T-cell (primary cell): ENCODE measurements around the gene NAE1. TPM values are rescaled to one million over a fixed set of nuclear protein-coding genes. Genes with fewer than 3 reads are reported as not detected.
"Not testable (repeated sequence)": the region's sequence is repeated elsewhere in the genome, so short reads cannot be mapped to it uniquely, and the experiment has no call there.

ENCODE experiments used
- ATAC-seq, 4 experiments: fragments of 200-7000 bp in 3 of 4; fragments of 150-1000 bp in 1 of 4; cut with Tn5 transposase; replicated peaks in 1 of 4; 1 replicate in 3 of 4; 2 replicates in 1 of 4; pipeline ENCODE4 v1.10.0; 2021; ENCODE audit warnings: moderate library complexity in 3 of 4, mild to moderate bottlenecking in 2 of 4, moderate number of reproducible peaks in 1 of 4
- CTCF ChIA-PET, 2 donors: fragments of 300-600 bp; sonication (Branson Sonifier 250); formaldehyde crosslinking; loops; one replicate each; lab custom pipeline; 2022; ENCODE audit warnings: antibody characterized with exemption in 2 of 2; lab: Charles Lee
- POLR2A ChIA-PET, 2 donors: fragments of 300-600 bp; sonication (Branson Sonifier 250); formaldehyde crosslinking; loops; one replicate each; lab custom pipeline; 2022; ENCODE audit warnings: antibody characterized with exemption in 2 of 2; lab: Charles Lee
- DNase-seq, 35 experiments: peaks; one replicate each; pipeline versions ENCODE4 v3.0.0 to v3.0.0-alpha.2; 2013 to 2023
- H3K27ac ChIP-seq: one replicate; pipeline ENCODE4 v1.5.1; 2013; ENCODE audit warnings: low read length
- H3K27me3 ChIP-seq, 2 experiments: replicated peaks in 1 of 2; 1 replicate in 1 of 2; 2 replicates in 1 of 2; pipeline versions ENCODE4 v1.6.1 to v1.7.0; 2013; ENCODE audit warnings: low read length in 1 of 2, mixed read lengths in 1 of 2; ENCODE audit not compliant: control insufficient read depth in 2 of 2, insufficient read depth in 2 of 2; ENCODE audit errors: extremely low read depth in 1 of 2
- H3K36me3 ChIP-seq, 2 donors: 1 replicate in 1 of 2; 2 replicates in 1 of 2; pipeline versions ENCODE4 v1.6.1 to v1.7.0; 2013; ENCODE audit warnings: low read length in 1 of 2; ENCODE audit not compliant: control insufficient read depth in 2 of 2, insufficient read depth in 1 of 2; ENCODE audit errors: extremely low read depth in 1 of 2
- H3K4me1 ChIP-seq, 2 experiments: 1 replicate in 1 of 2; 2 replicates in 1 of 2; pipeline versions ENCODE4 v1.6.1 to v1.7.0; 2013; ENCODE audit warnings: low read length in 2 of 2, mixed read lengths in 1 of 2; ENCODE audit not compliant: insufficient read depth in 2 of 2, control insufficient read depth in 1 of 2; ENCODE audit errors: extremely low read depth in 1 of 2
- H3K4me3 ChIP-seq, 2 donors: 1 replicate in 1 of 2; 2 replicates in 1 of 2; pipeline versions ENCODE4 v1.5.1 to v1.7.0; 2013; ENCODE audit warnings: mild to moderate bottlenecking in 2 of 2, low read length in 1 of 2, moderate library complexity in 1 of 2; ENCODE audit not compliant: control insufficient read depth in 1 of 2; ENCODE audit errors: extremely low read depth in 1 of 2
- H3K9me3 ChIP-seq: 2 replicates; pipeline ENCODE4 v1.7.0; 2013
- H3K27ac Mint-ChIP-seq, 2 donors: one replicate each; pipeline ENCODE4 v1.8.0; 2020 to 2021; ENCODE audit warnings: mild to moderate bottlenecking in 2 of 2, mixed read lengths in 2 of 2
- H3K27me3 Mint-ChIP-seq, 2 donors: one replicate each; pipeline ENCODE4 v1.8.0; 2021 to 2022; ENCODE audit warnings: mixed read lengths in 2 of 2
- H3K36me3 Mint-ChIP-seq: one replicate; pipeline ENCODE4 v1.8.0; 2021; ENCODE audit warnings: mixed read lengths
- H3K4me1 Mint-ChIP-seq, 3 donors: one replicate each; pipeline ENCODE4 v1.8.0; 2020 to 2022; ENCODE audit warnings: mixed read lengths in 3 of 3, mild to moderate bottlenecking in 1 of 3
- H3K4me3 Mint-ChIP-seq, 3 donors: one replicate each; pipeline ENCODE4 v1.8.0; 2020 to 2022; ENCODE audit warnings: mild to moderate bottlenecking in 3 of 3, mixed read lengths in 3 of 3, moderate library complexity in 3 of 3
- H3K9me3 Mint-ChIP-seq, 3 donors: one replicate each; pipeline ENCODE4 v1.8.0; 2020 to 2022; ENCODE audit warnings: mixed read lengths in 3 of 3
- WGBS: methylation state at CpG from one replicate; pipeline ENCODE4 v1.1.5; 2013; ENCODE audit warnings: missing lambda C conversion rate; ENCODE audit not compliant: insufficient coverage; 5-methylcytosine and 5-hydroxymethylcytosine counted together
- total RNA-seq, 35 experiments: library from RNA in 6 of 35; stranded (reverse) in 6 of 35; fragments of 120-200 nt in 1 of 35; gene quantifications; one replicate each; pipeline versions ENCODE4 v1.2.1 to v1.2.4 and lab custom pipeline; 2013 to 2026

NAE1 gene
- total RNA-seq, 5 donors from 2014 or later (not counting 1 experiment from before 2014, with no cell fraction given): 67.8 to 93.2 (median 75.0) TPM

- no peaks in the 10 kb centered on the region for H3K27me3 ChIP-seq
- CTCF ChIA-PET: no interaction called here
- H3K4me3 Mint-ChIP-seq: no peak overlapping the region
- no peak overlapping the region for H3K27ac Mint-ChIP-seq
- peaks cover 41% of the 10 kb centered on the region for H3K36me3 Mint-ChIP-seq
- H3K9me3 Mint-ChIP-seq: no peaks in the 10 kb centered on the region
- H3K27ac ChIP-seq: no peak overlapping the region
- H3K4me3 ChIP-seq: no peak overlapping the region
- POLR2A ChIA-PET: no interaction called here
- no peaks in the 10 kb centered on the region for H3K9me3 ChIP-seq
- no peaks in the 10 kb centered on the region for H3K27me3 Mint-ChIP-seq
- ATAC-seq (no peak), DNase-seq (no peak)
- peaks cover 18 to 39% of the 10 kb centered on the region in 2 donors for H3K36me3 ChIP-seq
- H3K4me1 Mint-ChIP-seq: no peaks in the 10 kb centered on the region
- no peaks in the 10 kb centered on the region for H3K4me1 ChIP-seq
- 96% methylated on average over 4 of the region's 5 CpGs for WGBS
These were observed 28.6 kb downstream of the NAE1 start for GRCh38 chr16:66802159-66802558.

- no peak for ATAC-seq
- no peaks in the 10 kb centered on the region for H3K4me1 ChIP-seq
- H3K4me3 ChIP-seq: no peak within 1 kb of the TSS
- Mint-ChIP-seq H3K27me3 (no peaks in the 10 kb centered on the region), H3K9me3 (no peaks in the 10 kb centered on the region), H3K4me1 (no peaks in the 10 kb centered on the region), H3K36me3 (peaks cover 35% of the 10 kb centered on the region), H3K4me3 (no peak within 1 kb of the TSS), H3K27ac (no peak within 1 kb of the TSS)
- H3K36me3 ChIP-seq: peaks cover 18 to 36% of the 10 kb centered on the region in 2 donors
- no peaks in the 10 kb centered on the region for H3K27me3 ChIP-seq
- H3K27ac ChIP-seq: no peak within 1 kb of the TSS
- DNase-seq: no peak
- POLR2A ChIA-PET: no interaction called here
- no peaks in the 10 kb centered on the region for H3K9me3 ChIP-seq
- CTCF ChIA-PET: no interaction called here
- 97% methylated on average over 56 of the region's 56 CpGs for WGBS
These were observed 29.3 kb downstream of the NAE1 start, which contains the start of gene TERB1 for GRCh38 chr16:66801320-66802105. Gene TERB1 (minus strand): TSS chr16:66801584. CDS start chr16:66796798, 4,786 bp downstream.

GRCh38 chr16:66800856-66801255 is 29.9 kb downstream of the NAE1 start:
- ChIA-PET CTCF (no interaction called here), POLR2A (no interaction called here)
- ATAC-seq (no peak), DNase-seq (no peak)
- no peaks in the 10 kb centered on the region for H3K9me3 ChIP-seq
- H3K4me3 ChIP-seq: no peak overlapping the region
- no peak overlapping the region for H3K4me3 Mint-ChIP-seq
- H3K4me1 Mint-ChIP-seq: no peaks in the 10 kb centered on the region
- H3K27me3 Mint-ChIP-seq: no peaks in the 10 kb centered on the region
- H3K36me3 ChIP-seq: peaks cover 18 to 36% of the 10 kb centered on the region in 2 donors
- no peak overlapping the region for H3K27ac Mint-ChIP-seq
- WGBS: 97% methylated on average over 7 of the region's 19 CpGs
- no peaks in the 10 kb centered on the region for H3K9me3 Mint-ChIP-seq
- H3K36me3 Mint-ChIP-seq: peaks cover 38% of the 10 kb centered on the region
- no peaks in the 10 kb centered on the region for H3K4me1 ChIP-seq
- no peaks in the 10 kb centered on the region for H3K27me3 ChIP-seq
- no peak overlapping the region for H3K27ac ChIP-seq

- H3K27ac ChIP-seq: no peak overlapping the region
- no peak overlapping the region for H3K4me3 Mint-ChIP-seq
- POLR2A ChIA-PET: no interaction called here
- H3K36me3 ChIP-seq: peaks cover 9 to 11% of the 10 kb centered on the region in 2 donors
- ATAC-seq (no peak), DNase-seq (no peak)
- peaks cover 17% of the 10 kb centered on the region for H3K36me3 Mint-ChIP-seq
- no peaks in the 10 kb centered on the region for H3K4me1 ChIP-seq
- no peaks in the 10 kb centered on the region for H3K4me1 Mint-ChIP-seq
- H3K27me3 Mint-ChIP-seq: no peaks in the 10 kb centered on the region
- WGBS: no CpG with 5 or more reads among the region's 2 CpGs
- no peaks in the 10 kb centered on the region for H3K9me3 ChIP-seq
- no peaks in the 10 kb centered on the region for H3K9me3 Mint-ChIP-seq
- no peak overlapping the region for H3K4me3 ChIP-seq
- CTCF ChIA-PET: no interaction called here
- H3K27me3 ChIP-seq: no peaks in the 10 kb centered on the region
- H3K27ac Mint-ChIP-seq: no peak overlapping the region
These were observed 32.6 kb downstream of the NAE1 start for GRCh38 chr16:66798161-66798560.

GRCh38 chr16:66793984-66794383 is 36.8 kb downstream of the NAE1 start:
- H3K27ac ChIP-seq, H3K4me3 ChIP-seq, H3K36me3 Mint-ChIP-seq, H3K27me3 Mint-ChIP-seq, H3K27ac Mint-ChIP-seq, DNase-seq, ATAC-seq, POLR2A ChIA-PET, H3K4me1 ChIP-seq, CTCF ChIA-PET, H3K27me3 ChIP-seq, H3K36me3 ChIP-seq, H3K9me3 Mint-ChIP-seq, H3K9me3 ChIP-seq, H3K4me1 Mint-ChIP-seq, H3K4me3 Mint-ChIP-seq: not testable (repeated sequence)
- WGBS: 70% methylated on average over 2 of the region's 6 CpGs

GRCh38 chr16:66790130-66790733 is 40.5 kb downstream of the NAE1 start:
- no peaks in the 10 kb centered on the region for H3K4me1 ChIP-seq
- H3K9me3 Mint-ChIP-seq: no peaks in the 10 kb centered on the region
- H3K4me3 ChIP-seq: no peak overlapping the region
- no peaks in the 10 kb centered on the region for H3K4me1 Mint-ChIP-seq
- POLR2A ChIA-PET: interaction anchor here in 1 of 2 donors (0.5 kb wide), 1 partner anchor 14 kb away, joined by 9 read pairs; no protein-coding TSS in a partner anchor
- no peaks in the 10 kb centered on the region for H3K27me3 ChIP-seq
- H3K27ac Mint-ChIP-seq: no peak overlapping the region
- no peak overlapping the region for H3K4me3 Mint-ChIP-seq
- no peaks in the 10 kb centered on the region for H3K27me3 Mint-ChIP-seq
- H3K36me3 Mint-ChIP-seq: no peaks in the 10 kb centered on the region
- H3K27ac ChIP-seq: no peak overlapping the region
- DNase-seq (no peak), ATAC-seq (no peak)
- WGBS: 88% methylated on average over 2 of the region's 3 CpGs
- no peaks in the 10 kb centered on the region for H3K36me3 ChIP-seq
- CTCF ChIA-PET: interaction anchor here (0.5 to 0.6 kb wide), 2 partner anchors 100 to 125 kb away, joined by 3 to 9 read pairs; no protein-coding TSS in a partner anchor
- no peaks in the 10 kb centered on the region for H3K9me3 ChIP-seq
